A549 (cell line): ENCODE results near the gene DOCK1. TPM values are rescaled to one million over a fixed set of nuclear protein-coding genes. Genes with fewer than 3 reads are reported as not detected.

Experiments
- ATAC-seq, 2 experiments: fragments of 200-7000 bp in 1 of 2; fragments of >200 bp in 1 of 2; cut with Nextera tagmentation in 1 of 2; cut with Tn5 transposase in 1 of 2; 3 replicates each; pipeline versions ENCODE4 v1.8.0 to v1.9.1; 2018 to 2020; ENCODE audit warnings: mild to moderate bottlenecking in 1 of 2, moderate library complexity in 1 of 2
- CTCF ChIA-PET: fragments of 300-600 bp; sonication (Branson Sonifier 250); formaldehyde crosslinking; extraction: SDS; loops from one replicate; lab custom pipeline; 2021; ENCODE audit warnings: antibody characterized with exemption, inconsistent platforms; lab: Yijun Ruan, JAX
- POLR2A ChIA-PET: fragments of 350-600 bp; formaldehyde crosslinking; extraction: SDS; loops from one replicate; lab custom pipeline; 2021; ENCODE audit warnings: antibody characterized with exemption, inconsistent platforms; lab: Yijun Ruan, JAX
- DNase-seq, 2 experiments: peaks; one replicate each; pipeline versions ENCODE4 v3.0.0 to v3.0.0-alpha.2; 2011 to 2016; ENCODE audit warnings: low read depth in 1 of 2, low spot score in 1 of 2
- FAIRE-seq: peaks from 2 replicates; lab custom pipeline; 2011; peaks lifted over from hg19 to GRCh38; lab: Jason Lieb, UNC
- H3K27ac ChIP-seq, 2 experiments: fragments of >200 bp; sonication (Bioruptor Twin); formaldehyde crosslinking; 3 replicates each; pipeline ENCODE4 v1.5.1; 2016 to 2017
- H3K4me1 ChIP-seq: fragments of >200 bp; sonication (Bioruptor Twin); formaldehyde crosslinking; 3 replicates; pipeline ENCODE4 v1.6.1; 2016
- H3K4me2 ChIP-seq: fragments of >200 bp; sonication (Bioruptor Twin); formaldehyde crosslinking; 3 replicates; pipeline ENCODE4 v1.6.1; 2016
- H3K4me3 ChIP-seq: fragments of >200 bp; sonication (Bioruptor Twin); formaldehyde crosslinking; 3 replicates; pipeline ENCODE4 v1.5.1; 2016
- H3K9me3 ChIP-seq: fragments of >200 bp; sonication (Bioruptor Twin); formaldehyde crosslinking; 3 replicates; pipeline ENCODE4 v1.6.1; 2016
- ATOH8 ChIP-seq: fragments of 250-450 bp; sonication (Bioruptor Pico); IDR thresholded peaks from 2 replicates; pipeline ENCODE4 v1.5.0; 2020; ENCODE audit warnings: low read depth, mild to moderate bottlenecking, moderate library complexity
- CBX2 ChIP-seq: fragments of 200-600 bp; sonication (generic); IDR thresholded peaks from 2 replicates; pipeline ENCODE4 v1.6.1; 2016; ENCODE audit warnings: low read depth, mild to moderate bottlenecking, borderline replicate concordance
- CBX8 ChIP-seq: fragments of 200-600 bp; sonication (generic); IDR thresholded peaks from 2 replicates; pipeline ENCODE4 v1.6.1; 2016
- E2F6 ChIP-seq: IDR thresholded peaks from 2 replicates; pipeline ENCODE4 v1.6.1; 2012; ENCODE audit warnings: low read depth, borderline replicate concordance
- HDAC2 ChIP-seq: fragments of 200-600 bp; sonication (generic); IDR thresholded peaks from 2 replicates; pipeline ENCODE4 v1.6.1; 2016
- HES2 ChIP-seq: fragments of >200 bp; sonication (Bioruptor Twin); formaldehyde crosslinking; IDR thresholded peaks from 2 replicates; pipeline ENCODE4 v1.6.1; 2016
- JUN ChIP-seq, 2 experiments: fragments of >200 bp; sonication (Bioruptor Twin); formaldehyde crosslinking; IDR thresholded peaks; 2 replicates in 1 of 2; 3 replicates in 1 of 2; pipeline ENCODE4 v1.6.1; 2016 to 2017
- KDM1A ChIP-seq: fragments of 200-600 bp; sonication (generic); IDR thresholded peaks from 2 replicates; pipeline ENCODE4 v1.6.1; 2016; ENCODE audit warnings: low read depth, mild to moderate bottlenecking
- KDM5A ChIP-seq: fragments of 200-600 bp; sonication (generic); IDR thresholded peaks from 2 replicates; pipeline ENCODE4 v1.6.1; 2016; ENCODE audit warnings: antibody characterized with exemption, mild to moderate bottlenecking
- MAFK ChIP-seq: fragments of 450-650 bp; IDR thresholded peaks from 2 replicates; pipeline ENCODE4 v1.6.1; 2014; ENCODE audit not compliant: partially characterized antibody
- MAZ ChIP-seq: fragments of 150-350 bp; IDR thresholded peaks from 2 replicates; pipeline ENCODE4 v1.6.1; 2014; ENCODE audit warnings: antibody characterized with exemption, low read depth, low read length, borderline replicate concordance
- NPAS2 ChIP-seq: fragments of 250-450 bp; sonication (Bioruptor Pico); IDR thresholded peaks from 2 replicates; pipeline ENCODE4 v1.8.0; 2022; ENCODE audit warnings: mild to moderate bottlenecking, moderate library complexity, borderline replicate concordance
- NR3C1 ChIP-seq: fragments of >200 bp; sonication (Bioruptor Twin); formaldehyde crosslinking; IDR thresholded peaks from 3 replicates; pipeline ENCODE4 v1.6.1; 2017
- PBX3 ChIP-seq: IDR thresholded peaks from 2 replicates; pipeline ENCODE4 v1.6.1; 2012
- PHF8 ChIP-seq: fragments of 200-600 bp; sonication (generic); IDR thresholded peaks from 2 replicates; pipeline ENCODE4 v1.6.1; 2016; ENCODE audit warnings: low read depth, mild to moderate bottlenecking, antibody characterized with exemption, moderate library complexity, borderline replicate concordance
- POLR2A ChIP-seq: IDR thresholded peaks from 2 replicates; pipeline ENCODE4 v1.6.1; 2012; ENCODE audit warnings: mild to moderate bottlenecking, low read length
- SREBF2 ChIP-seq: fragments of 450-650 bp; IDR thresholded peaks from 2 replicates; pipeline ENCODE4 v1.6.1; 2014; ENCODE audit warnings: mild to moderate bottlenecking, moderate library complexity
- TFCP2L1 ChIP-seq: fragments of 250-450 bp; sonication (Bioruptor Pico); IDR thresholded peaks from 2 replicates; pipeline ENCODE4 v1.5.0; 2021; ENCODE audit warnings: mild to moderate bottlenecking
- USF2 ChIP-seq: fragments of 450-650 bp; IDR thresholded peaks from 2 replicates; pipeline ENCODE4 v1.6.1; 2014; ENCODE audit warnings: antibody characterized with exemption
- ZNF302 ChIP-seq: fragments of 250-450 bp; sonication (Bioruptor Pico); IDR thresholded peaks from 2 replicates; pipeline ENCODE4 v1.9.0; 2021; ENCODE audit warnings: inconsistent platforms, mild to moderate bottlenecking, moderate library complexity
- WGBS: methylation state at CpG from one replicate; pipeline ENCODE4 v1.1.6; 2017; ENCODE audit errors: missing lambda C conversion rate; 5-methylcytosine and 5-hydroxymethylcytosine counted together
- polyA plus RNA-seq, 4 experiments: library from polyadenylated mRNA; depleted of rRNA in 3 of 4; stranded (reverse); fragments of >200 nt; fragmentation: RNase III in 1 of 4; extraction: RNeasy Plus Mini Kit Qiagen cat#74134 plus additional on column Dnase treatment in 1 of 4; gene quantifications; 2 replicates in 3 of 4; 3 replicates in 1 of 4; pipeline ENCODE4 v1.2.3, GENCODE V29; 2011 to 2017

DOCK1 gene
- polyA plus RNA-seq, 2 of the 4 experiments (the other 2 are of a cell fraction) = 22.6 to 28.2 TPM

GRCh38 chr10:127267442-127267841 lies 362.2 kb downstream of the DOCK1 start:
- no peak overlapping the region for H3K4me2 ChIP-seq
- no peaks in the 10 kb centered on the region for H3K4me1 ChIP-seq
- 96% methylated on average over 12 of the region's 12 CpGs for WGBS
- TF ChIP-seq MAFK (no peak), PBX3 (no peak), KDM5A (no peak)
- DNase-seq (no peak), FAIRE-seq (no peak), ATAC-seq (no peak)
- H3K27ac ChIP-seq = no peak overlapping the region
- ChIA-PET POLR2A (no interaction called here), CTCF (no interaction called here)
- no peak overlapping the region for H3K4me3 ChIP-seq
- no peaks in the 10 kb centered on the region for H3K9me3 ChIP-seq

- WGBS = 90% methylated on average over 4 of the region's 4 CpGs
- Histone ChIP-seq H3K27ac (no peak overlapping the region), H3K9me3 (no peaks in the 10 kb centered on the region), H3K4me3 (no peak overlapping the region), H3K4me1 (no peaks in the 10 kb centered on the region), H3K4me2 (no peak overlapping the region)
- no peak for DNase-seq
- ChIA-PET POLR2A (no interaction called here), CTCF (interaction anchor here (1.0 kb wide), 1 partner anchor 42 kb away, joined by 3 read pairs; no protein-coding TSS in a partner anchor)
- no peak for TF ChIP-seq MAFK
- no peak for TF ChIP-seq CBX2
- no peak for TF ChIP-seq E2F6
- TF ChIP-seq JUN (IDR thresholded peaks at IDR 0.05) = no peak
- no peak for TF ChIP-seq KDM1A
- TF ChIP-seq USF2 = no peak
- TF ChIP-seq HDAC2 = no peak
- TF ChIP-seq SREBF2 = no peak
- TF ChIP-seq ZNF302 = no peak
- TF ChIP-seq HES2 = no peak
- no peak for ATAC-seq
- FAIRE-seq = no peak
Measured at GRCh38 chr10:127272076-127272475, 366.8 kb downstream of the DOCK1 start.

- peaks cover 19% of the 10 kb centered on the region for H3K4me1 ChIP-seq
- TF ChIP-seq ATOH8 (CRISPR knock-in tag) (no peak), TFCP2L1 (CRISPR knock-in tag) (no peak), PHF8 (no peak), CBX8 (no peak), NR3C1 (no peak), KDM1A (no peak), POLR2A (no peak), MAZ (no peak), NPAS2 (no peak)
- 93% methylated on average over 6 of the region's 6 CpGs for WGBS
- POLR2A ChIA-PET = no interaction called here
- H3K4me3 ChIP-seq = no peak overlapping the region
- no peaks in the 10 kb centered on the region for H3K9me3 ChIP-seq
- DNase-seq = no peak
- ATAC-seq = no peak
- H3K4me2 ChIP-seq = no peak overlapping the region
- H3K27ac ChIP-seq = no peak overlapping the region
- CTCF ChIA-PET = interaction anchor here (0.6 kb wide), 1 partner anchor 12 kb away, joined by 4 read pairs; no protein-coding TSS in a partner anchor
- no peak for FAIRE-seq
Measured at GRCh38 chr10:127275272-127275671, 370.0 kb downstream of the DOCK1 start.
